Measurements from ENCODE around the gene TMCC1.

Gene TMCC1

GRCh38 chr3:129672412-129672811 is 221.1 kb downstream of the TMCC1 start:
- no peak for ATAC-seq

DNA sequence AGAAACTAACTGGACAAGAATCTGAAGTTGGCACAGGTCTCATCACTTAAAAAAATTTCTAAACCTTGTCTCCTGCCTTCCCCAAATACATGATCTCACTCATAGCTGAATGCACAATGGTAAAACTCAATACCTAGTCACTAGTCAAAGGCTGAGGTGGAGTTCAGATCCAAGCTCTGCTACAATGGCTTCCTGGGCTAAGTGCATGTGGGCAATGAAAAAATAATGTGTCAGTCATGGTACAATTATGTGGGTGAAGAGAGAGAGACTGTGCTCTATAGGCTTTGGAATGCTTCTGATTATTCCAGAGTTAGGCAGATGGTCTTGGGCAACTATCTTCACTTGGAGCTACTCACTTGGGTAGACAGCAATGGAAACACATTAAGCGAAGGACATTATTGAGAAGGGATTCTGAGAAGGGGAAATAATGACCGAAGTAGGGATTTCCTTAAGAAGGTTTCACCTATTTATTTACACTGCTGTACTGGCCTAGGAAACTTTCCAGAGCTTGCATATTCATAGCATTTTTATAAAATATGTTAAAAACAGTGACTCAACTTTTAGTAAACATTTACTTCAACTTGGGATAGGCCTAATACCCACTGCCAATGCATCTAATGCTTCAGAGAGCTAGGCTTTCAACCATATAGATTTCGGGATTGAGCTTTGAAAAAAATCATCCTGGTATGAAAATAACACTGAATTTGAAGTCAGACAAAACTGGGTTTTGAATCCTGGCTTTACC is 228.3 kb downstream of the TMCC1 start:
- peak; percentile 90 for ATAC-seq
- no peak for TF ChIP-seq TOX (CRISPR knock-in tag; IDR thresholded peaks at IDR 0.05; ENCODE audit: borderline replicate concordance)
- TF ChIP-seq PATZ1 (CRISPR knock-in tag; IDR thresholded peaks at IDR 0.05; ENCODE audit: borderline replicate concordance): no peak
- TF ChIP-seq ESRRG (CRISPR knock-in tag; IDR thresholded peaks at IDR 0.05): no peak
- TF ChIP-seq ISL1 (CRISPR knock-in tag; IDR thresholded peaks at IDR 0.05): peak; percentile 77
- TF ChIP-seq ARNTL (CRISPR knock-in tag; IDR thresholded peaks at IDR 0.05; ENCODE audit: borderline replicate concordance, low read depth): no peak
- TF ChIP-seq, protein P1, sequence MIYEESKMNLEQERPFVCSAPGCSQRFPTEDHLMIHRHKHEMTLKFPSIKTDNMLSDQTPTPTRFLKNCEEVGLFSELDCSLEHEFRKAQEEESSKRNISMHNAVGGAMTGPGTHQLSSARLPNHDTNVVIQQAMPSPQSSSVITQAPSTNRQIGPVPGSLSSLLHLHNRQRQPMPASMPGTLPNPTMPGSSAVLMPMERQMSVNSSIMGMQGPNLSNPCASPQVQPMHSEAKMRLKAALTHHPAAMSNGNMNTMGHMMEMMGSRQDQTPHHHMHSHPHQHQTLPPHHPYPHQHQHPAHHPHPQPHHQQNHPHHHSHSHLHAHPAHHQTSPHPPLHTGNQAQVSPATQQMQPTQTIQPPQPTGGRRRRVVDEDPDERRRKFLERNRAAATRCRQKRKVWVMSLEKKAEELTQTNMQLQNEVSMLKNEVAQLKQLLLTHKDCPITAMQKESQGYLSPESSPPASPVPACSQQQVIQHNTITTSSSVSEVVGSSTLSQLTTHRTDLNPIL (CRISPR knock-in tag; IDR thresholded peaks at IDR 0.05; ENCODE audit: low read depth): 0 out of 2 replicates have a peak, but pooled peaks have one; percentile 33
- TF ChIP-seq CSDC2 (CRISPR knock-in tag; IDR thresholded peaks at IDR 0.05): no peak
- no peak for TF ChIP-seq TCF4 (CRISPR knock-in tag; IDR thresholded peaks at IDR 0.05; ENCODE audit: borderline replicate concordance)
- no peak for TF ChIP-seq POU6F1 (CRISPR knock-in tag; IDR thresholded peaks at IDR 0.05; ENCODE audit: borderline replicate concordance, low read depth)
- TF ChIP-seq OSR1 (CRISPR knock-in tag; IDR thresholded peaks at IDR 0.05): no peak
- no peak for TF ChIP-seq ZNF8 (CRISPR knock-in tag; IDR thresholded peaks at IDR 0.05)
- TF ChIP-seq ZNF70 (CRISPR knock-in tag; IDR thresholded peaks at IDR 0.05): no peak
- no peak for TF ChIP-seq SNAI2 (CRISPR knock-in tag; IDR thresholded peaks at IDR 0.05)

More at GRCh38 chr3:129672412-129672811, 221.1 kb downstream of the TMCC1 start:
- TF ChIP-seq ZFP3 (CRISPR knock-in tag; IDR thresholded peaks at IDR 0.05) (no peak), OSR1 (CRISPR knock-in tag; IDR thresholded peaks at IDR 0.05) (no peak), ISL1 (CRISPR knock-in tag; IDR thresholded peaks at IDR 0.05) (no peak), ZFP30 (CRISPR knock-in tag; IDR thresholded peaks at IDR 0.05) (no peak)
- TF ChIP-seq, protein P1 (CRISPR knock-in tag; IDR thresholded peaks at IDR 0.05; ENCODE audit: low read depth): no peak

GRCh38 chr3:129663930-129664646 is 229.4 kb downstream of the TMCC1 start:
- peak; percentile 27; the same call in 2 of the 3 replicates for ATAC-seq
- TF ChIP-seq ZFP3 (CRISPR knock-in tag; IDR thresholded peaks at IDR 0.05) (0 out of 2 replicates have a peak, but pooled peaks have one; percentile 68), ZC3H10 (CRISPR knock-in tag; IDR thresholded peaks at IDR 0.05) (no peak), TSHZ2 (CRISPR knock-in tag; IDR thresholded peaks at IDR 0.05) (no peak)
- TF ChIP-seq, protein P1 (CRISPR knock-in tag; IDR thresholded peaks at IDR 0.05; ENCODE audit: low read depth): peak; percentile 54; the same call in 1 of the 2 replicates
